ENCODE data around the gene WNK3. TPM values are rescaled to one million over a fixed set of nuclear protein-coding genes. Genes with fewer than 3 reads are reported as not detected.

Gene WNK3
- 1 to 10 TPM in 2 of 4 donors, under 1 TPM in 2; 0.68 to 1.1 (median 1.0) TPM for total RNA-seq

- no peak for TF ChIP-seq CTCF (IDR thresholded peaks at IDR 0.05; ENCODE audit: low read depth)
These were observed at the start of gene WNK3 for GRCh38 chrX:54357414-54358377. TSS of gene WNK3 (minus strand) at chrX:54358046.

- TF ChIP-seq CTCF (IDR thresholded peaks at IDR 0.05; ENCODE audit: low read depth) = no peak
These were observed 49.4 kb upstream of the WNK3 start for GRCh38 chrX:54407266-54407665.

DNA sequence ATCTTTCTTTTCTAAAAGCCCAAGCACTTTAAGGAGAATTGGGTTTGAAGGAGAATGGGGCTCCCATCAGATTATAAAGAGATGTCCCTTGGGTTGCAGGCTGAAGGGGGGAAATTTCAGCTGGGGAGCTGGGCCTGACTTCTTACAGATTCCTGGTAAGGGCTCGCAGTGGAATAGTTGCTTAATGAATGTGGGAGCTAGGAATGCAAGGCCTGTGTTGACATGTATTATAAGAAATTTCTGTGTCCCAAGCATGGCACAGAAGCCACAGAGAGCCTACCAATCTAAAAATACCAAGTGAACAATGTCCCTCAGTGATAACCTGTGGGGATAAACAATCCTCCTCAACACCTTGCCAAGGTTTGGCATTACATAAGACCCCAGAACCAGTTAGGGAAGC is 39.3 kb upstream of the WNK3 start:
- TF ChIP-seq CTCF (IDR thresholded peaks at IDR 0.05; ENCODE audit: low read depth) = no peak

GRCh38 chrX:54386314-54386713 is 28.5 kb upstream of the WNK3 start:
- TF ChIP-seq CTCF (IDR thresholded peaks at IDR 0.05; ENCODE audit: low read depth) = no peak

GRCh38 chrX:54359408-54359807 is 1.6 kb upstream of the WNK3 start:
- TF ChIP-seq CTCF (IDR thresholded peaks at IDR 0.05; ENCODE audit: low read depth) = no peak

GRCh38 chrX:54358424-54359211 is 772 bp upstream of the WNK3 start:
- no peak for TF ChIP-seq CTCF (IDR thresholded peaks at IDR 0.05; ENCODE audit: low read depth)

- no peak for TF ChIP-seq CTCF (IDR thresholded peaks at IDR 0.05; ENCODE audit: low read depth)
These were observed 5.2 kb downstream of the WNK3 start for GRCh38 chrX:54352677-54353076.

Measured in subcutaneous adipose tissue (tissue), 4 donors.